SKM-1 (cell line): ENCODE results near the gene TIGAR.

Experiments used
- DNase-seq: peaks from one replicate; lab custom pipeline; 2025; ENCODE audit not compliant: unreplicated experiment; lab: John Stamatoyannopoulos, UW

TIGAR gene

DNA sequence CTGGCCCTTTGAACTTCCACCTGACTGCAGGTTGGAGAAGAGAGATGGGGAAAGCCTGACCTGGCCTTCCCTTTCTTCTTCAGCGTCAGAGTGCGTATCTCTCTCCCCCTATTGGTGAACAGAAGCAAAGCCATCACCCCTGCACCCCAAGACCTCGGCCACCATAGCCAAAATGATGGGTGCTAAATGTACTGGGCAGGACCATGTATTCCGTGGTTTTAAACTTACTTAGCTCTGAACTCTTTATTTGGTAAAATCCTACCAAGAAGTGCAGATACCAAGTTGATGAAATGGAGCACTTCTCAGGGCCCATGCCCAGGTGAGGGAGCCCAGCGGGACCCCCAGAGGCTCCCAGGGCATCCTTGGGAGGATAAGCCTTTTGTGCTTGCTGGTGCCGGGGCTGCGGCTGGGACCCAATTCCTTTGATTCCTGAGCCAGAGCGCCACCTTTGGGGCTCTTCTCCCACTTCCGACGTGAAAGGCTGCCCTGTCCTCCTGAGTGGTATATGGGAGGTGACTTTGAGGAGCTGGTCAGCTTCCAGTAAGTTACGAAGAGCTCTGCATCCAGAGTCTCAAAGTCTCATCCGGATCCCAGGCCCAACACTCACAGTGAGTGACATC, 38.0 kb upstream of the TIGAR start:
- no peak for DNase-seq

DNA sequence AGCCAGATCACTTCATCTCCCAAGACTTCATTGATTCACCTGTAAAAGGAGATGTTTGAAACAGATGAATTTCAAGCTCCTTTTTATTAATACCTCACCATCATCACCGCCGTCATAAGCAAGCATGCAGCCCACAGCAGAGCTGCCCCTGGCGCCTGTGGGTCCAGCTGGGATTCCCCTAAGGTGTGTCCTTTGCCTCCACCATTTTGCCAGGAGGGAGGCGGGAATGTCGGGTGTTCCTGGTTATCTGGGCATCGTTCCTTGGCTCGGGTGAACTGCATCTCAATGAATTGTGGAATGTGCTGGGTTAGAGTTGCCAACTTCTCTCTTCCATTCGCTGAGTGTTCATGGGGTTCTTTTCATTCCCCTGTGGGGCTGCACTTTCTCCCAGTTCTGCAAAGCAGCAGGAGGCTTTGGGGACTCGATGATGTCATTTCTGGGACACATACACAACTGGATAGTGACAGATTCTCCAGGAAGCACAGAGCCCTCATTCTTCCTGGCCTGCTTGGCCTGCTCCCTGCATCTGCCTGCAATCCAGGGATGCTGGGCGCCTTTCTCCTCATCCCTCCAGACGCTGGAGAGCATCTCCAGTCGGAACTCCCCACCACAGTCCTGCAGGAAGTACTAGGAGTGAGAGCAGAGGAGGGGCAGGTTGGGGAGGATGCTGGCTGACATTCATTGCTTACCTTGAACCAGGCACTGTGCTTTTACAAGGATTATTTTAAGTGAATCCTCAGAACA, 37.3 kb upstream of the TIGAR start:
- DNase-seq, result no peak

DNA sequence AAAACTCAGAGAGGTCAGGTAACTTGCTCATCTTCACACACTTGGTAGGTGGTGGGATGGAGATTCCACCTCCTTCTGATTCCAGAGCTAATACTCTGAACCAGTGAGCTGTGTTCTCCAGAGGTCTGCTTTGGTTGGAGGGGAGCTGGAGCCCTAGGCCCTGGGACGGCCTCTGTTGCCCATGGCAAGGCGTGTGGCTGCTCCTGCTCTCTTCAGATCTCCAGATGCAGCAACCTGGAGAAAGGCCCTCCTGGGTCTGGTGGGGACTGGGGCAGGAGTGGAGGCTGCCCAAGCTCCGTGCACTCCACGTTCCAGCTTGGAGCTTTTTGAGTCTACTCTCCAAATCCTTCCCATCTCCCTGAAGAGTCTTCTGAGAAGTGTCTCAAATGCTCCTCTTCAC, 36.7 kb upstream of the TIGAR start:
- no peak for DNase-seq

DNA sequence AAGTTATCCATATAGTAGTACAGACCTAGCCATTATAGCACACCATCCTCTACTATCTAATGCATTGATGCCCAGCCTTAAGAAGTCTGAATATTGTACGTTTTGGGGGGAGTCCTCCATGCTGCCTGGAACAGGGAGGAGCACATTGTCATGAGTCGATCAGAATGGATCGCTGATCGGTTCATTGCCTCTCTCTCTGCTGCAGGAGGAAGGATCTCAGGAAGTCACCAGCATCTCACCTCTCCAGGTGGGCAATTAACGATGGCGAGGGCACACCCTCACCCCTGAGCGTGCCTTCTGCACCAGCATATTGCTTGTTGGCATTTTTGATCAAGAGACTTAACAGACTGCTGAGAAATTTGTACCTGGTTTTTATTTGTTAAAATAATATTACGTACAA, 35.9 kb upstream of the TIGAR start:
- no peak for DNase-seq

DNA sequence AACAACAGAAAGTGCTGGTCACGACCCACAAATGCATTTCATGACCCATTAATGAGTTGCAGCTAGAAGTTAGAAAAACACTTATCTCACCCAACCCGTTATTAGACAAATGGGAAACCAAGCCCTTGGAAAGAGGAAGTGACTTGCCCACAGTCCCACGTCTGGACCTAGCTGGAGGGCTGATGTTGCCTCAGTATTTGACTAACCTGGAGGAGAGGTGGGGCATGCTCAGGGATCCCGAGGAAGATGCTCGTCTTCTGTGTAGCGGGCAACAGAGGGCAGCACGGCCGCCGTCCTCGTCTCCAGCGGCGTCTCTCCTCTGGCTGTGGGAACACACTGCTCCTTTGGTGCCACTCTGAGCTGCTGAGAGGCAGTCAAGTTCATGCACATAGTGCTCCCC, 34.8 kb upstream of the TIGAR start:
- no peak for DNase-seq

DNA sequence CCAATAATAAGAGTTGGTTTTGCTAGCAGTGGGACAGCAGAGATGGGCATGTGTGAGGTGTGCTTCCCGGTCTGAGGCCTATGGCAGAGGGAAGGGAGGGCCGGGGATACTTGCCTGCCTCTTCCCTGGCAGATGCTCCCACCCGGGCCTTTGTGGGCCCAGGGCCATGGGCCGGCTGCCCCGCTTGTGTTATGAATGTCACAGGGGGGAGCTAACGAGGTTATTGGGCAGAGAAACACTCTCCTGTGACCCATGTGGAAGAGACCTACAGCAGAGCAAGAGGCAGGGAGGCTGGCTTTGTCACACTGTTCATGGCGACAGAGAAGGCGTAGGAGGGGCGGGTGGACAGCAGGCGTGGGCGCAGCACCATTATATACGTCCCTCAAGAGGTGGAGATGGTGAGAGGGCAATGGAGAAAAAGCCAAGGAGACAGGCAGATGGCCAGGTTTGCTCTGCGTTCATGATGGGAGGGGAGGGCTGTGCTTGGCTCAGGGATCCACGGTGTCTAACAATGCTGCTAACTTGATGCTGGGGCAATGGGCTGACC, 34.2 kb upstream of the TIGAR start:
- DNase-seq, result no peak

DNA sequence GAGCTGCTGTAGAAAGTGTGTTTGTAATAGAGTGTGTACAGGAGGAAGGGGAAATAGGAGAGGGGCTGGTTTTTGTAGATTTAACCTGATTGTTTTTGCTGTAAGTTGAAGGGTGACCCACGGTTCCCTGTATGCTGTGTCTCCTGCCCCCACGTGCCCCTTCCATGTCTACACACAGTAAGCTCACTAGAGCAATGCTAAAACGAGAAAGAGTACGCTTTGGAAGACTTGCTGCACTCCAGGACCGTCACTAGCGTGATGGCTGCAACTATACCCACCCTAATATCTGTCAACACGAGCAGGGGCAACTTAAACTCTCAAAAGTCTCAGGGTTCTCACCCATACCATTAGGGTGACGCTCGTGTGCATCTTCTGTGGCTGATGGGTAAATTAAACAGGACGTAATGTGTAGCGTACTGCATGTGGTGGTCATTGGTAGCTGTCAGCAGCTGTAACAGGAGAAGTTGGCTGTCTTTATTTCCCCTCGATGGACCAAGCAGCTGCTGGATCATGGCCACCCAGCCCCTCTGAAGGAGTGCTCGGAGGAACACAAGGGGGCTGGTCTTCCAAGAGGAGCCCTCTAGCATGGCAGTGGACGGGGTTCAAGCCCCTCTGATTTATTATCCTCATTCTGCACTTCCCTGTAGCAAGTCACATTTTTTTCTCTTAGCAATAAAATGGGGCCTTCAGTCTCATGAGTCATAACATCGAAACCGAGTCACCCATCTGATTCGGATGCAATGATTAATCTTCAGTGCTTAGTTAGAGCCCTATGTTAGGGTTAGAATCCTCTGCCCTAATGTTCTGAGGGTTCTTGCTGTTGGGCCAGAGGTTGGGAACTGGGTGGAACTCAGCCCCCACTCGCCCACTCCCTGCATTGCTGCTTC, 33.4 kb upstream of the TIGAR start:
- DNase-seq, result no peak

DNA sequence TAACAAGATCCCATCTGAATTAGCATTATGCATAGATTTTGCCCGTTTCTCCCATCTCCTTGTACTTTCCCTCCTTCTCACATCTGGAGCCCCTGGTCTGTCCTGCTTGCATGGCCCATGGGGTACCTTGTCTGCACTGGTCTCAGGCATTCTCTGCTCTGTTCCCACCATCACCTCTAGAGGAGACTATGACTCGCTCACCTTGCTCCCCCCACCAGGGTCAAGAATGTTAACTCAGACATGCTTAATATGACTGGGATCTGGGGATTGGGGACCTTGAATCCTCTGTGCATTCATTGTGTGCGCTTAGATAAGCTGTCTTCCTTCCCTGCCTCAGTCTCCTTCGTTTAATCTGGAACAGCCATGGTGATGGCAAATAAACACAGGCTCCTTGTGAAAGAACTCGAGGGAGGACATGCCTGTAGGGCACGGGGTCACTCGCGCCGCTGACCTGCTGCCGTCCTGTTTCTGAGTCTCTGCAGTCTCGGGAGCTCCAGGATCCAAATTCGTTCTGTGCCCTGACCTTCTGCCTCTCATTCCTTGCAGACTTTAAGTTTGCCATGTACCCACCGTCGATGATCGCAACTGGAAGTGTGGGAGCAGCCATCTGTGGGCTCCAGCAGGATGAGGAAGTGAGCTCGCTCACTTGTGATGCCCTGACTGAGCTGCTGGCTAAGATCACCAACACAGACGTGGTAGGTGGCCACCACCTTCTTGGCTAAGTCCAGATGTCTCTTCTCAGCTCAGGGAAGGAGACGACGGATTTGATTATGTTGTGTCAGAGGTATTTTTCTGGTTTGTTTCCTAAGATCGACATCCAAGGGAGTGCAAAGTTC, 32.5 kb upstream of the TIGAR start:
- no peak for DNase-seq

DNA sequence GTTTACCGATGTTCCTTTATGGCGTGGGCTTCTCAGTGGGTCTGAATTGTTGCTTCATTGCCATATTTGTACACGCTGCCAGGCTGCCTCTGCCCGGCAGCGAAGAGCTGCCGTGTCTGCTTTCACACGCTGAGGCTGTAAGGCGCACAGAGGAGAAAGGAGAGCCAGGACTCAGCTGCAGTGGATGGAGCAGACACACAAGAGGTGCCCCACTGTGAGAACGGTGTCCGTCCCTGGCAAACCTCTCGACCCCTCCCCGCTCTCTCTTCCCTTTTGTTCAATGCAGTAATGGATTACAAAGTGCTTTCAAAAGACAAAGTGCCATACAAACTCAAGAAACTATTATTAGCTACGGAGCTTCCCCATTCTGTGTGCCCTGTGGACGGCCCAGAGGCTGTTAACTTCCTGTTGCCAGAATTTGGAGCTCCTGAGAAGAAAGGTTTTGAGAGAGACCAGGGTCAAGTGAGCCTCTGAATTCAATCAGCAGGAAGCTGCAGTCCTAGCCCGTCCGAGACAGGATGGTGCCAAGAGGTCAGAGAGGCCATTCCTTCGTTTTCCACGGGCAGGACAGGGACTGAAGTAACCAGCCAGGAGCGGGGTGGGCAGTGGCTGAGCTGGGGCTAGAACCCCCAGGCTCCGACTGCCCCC, 31.7 kb upstream of the TIGAR start:
- DNase-seq, result peak; percentile 56

DNA sequence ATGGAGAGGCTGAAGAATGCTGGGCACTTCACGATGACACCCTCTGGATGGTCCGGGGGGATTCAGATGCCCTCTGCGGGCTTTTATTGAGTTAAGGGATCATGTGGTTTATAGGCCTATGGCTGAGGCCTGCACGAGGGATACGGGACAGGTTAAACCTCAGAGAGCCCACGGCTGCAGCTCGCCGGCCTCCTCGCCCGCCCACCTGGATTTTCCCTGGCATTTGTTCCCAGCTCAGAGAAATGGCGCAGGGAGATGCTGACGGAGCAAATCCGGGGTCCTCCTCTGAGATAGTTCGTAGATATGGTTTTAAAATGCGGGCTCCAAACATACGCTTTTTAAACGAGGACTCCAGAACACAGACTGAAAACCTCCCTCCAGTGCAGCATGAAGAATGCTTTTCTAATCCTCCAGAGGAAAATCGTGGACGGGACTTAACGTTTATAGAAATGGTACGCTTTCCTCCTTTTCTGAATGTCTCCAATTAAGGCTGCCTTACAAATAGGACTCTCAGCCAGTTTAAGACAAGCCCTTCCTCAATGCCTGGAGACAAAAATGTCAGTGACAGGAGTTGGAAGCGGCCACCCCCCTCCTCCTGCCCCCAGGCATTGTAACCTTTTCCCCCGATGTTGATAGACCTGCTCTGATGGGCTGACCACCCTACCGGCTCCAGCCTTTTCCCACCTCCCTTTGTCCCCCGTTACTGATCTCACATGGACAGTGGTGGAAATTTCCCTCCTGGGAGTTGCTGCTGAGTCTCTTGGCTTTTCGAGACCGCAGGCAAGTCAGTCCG, 30.8 kb upstream of the TIGAR start:
- DNase-seq, result no peak

DNA sequence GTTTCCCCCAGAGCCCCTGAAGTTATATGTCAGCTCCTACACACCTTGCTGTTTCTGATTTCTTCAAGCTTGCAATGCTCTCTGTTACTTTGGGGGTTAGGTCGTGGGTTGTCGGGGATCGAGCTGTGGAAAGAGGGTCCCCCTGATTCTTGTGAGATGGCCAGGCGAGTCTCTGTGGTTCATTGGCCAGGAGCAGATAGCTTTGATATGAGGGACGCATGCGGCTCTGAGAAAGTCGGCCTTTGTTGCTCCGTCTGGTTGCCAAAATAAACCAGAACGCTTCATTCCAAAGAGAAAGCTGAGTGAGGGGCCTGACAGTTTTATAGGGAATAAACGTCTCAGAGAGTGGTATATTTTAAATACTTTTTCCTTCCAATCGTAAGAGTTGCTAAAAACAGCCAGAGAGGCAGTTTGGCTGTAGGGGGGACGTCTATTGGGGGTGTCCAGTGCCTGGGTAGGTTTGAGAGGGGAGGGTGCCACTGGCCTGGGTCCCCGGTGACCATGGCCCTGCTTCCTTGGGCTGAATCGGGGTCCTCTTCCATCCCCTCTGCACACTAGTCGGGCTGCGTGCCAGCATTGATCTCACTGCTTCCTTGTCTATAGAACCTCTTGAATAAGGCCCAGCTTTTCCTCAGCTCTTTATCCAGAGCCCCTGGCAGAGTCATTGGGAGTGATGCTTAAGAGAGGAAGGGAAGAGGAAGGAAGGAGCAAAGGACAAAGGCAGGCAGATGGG, 28.5 kb upstream of the TIGAR start:
- no peak for DNase-seq

DNA sequence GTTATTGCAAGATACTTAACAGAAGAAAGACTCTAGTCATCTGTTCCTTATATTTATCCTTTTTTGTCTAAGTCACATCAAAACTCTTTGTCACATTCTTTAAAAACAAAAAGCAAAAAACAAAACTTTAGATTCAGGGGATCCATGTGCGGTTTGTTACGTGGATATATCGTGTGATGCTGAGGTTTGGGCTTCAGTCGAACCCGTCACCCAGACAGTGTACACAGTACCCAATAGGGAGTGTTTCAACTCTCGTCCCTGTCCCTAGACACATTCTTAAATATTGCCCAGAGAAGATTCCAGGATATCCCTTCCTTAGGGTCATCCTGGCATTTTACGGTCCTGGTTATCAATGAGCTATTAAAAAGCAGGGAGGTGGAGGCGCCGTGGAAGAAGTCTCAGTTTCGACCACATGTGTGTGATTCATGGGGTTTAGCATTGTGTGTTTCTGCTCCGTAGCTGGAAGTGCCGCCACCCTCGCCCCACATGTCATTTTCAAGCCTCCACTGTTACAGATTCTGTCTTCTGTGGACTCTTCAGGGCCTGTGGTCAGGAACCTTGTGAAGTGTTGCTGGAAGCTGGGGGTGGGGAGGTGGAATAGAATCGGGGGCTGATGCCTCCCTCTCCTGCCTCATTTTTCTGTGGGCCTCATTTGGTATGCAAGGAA, 27.6 kb upstream of the TIGAR start:
- no peak for DNase-seq

DNA sequence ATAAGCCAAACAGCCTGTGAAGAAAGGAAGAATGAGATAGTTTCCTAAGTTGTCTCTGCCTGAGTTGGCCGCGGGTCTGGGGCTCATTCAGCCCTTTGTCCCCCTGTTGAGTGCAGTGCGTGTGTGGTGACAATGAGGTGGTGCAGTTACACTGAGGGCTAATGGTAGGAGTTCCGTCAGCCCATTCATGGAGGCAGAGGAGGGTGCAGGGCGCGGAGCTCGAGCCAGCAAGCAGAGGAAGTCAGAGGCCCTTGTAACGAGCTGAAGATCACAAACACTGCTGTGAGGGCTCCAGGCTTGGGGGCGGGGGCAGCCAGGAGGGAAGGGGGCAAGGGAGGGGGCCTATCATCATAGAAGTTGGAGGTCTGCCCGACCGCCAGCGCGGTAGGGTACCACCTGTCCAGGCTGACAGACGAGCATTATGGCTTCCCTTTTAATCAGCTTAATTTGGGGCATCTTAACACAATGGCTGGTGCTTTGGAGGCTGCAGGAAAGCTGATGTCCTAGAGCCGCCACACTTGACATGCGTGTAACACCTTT, 27.0 kb upstream of the TIGAR start:
- no peak for DNase-seq

DNA sequence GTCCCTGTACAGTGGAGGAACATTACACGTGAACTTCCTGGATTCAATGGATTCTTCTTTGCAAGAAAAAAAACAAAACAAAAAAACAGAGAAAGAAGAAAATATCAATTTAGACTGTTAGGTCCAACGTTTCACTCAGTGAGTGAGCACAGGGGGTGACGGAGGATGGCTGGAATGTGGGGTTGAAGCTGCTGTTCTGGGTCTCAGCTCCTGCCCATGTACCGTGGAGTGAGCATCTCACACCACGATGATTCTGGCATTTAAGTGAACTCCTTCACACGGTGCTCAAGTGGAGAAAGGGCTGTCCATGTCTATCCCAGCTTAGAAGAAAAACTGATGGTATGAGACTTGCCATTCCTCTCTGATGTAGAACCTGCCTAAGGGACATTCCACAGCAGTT, 24.3 kb upstream of the TIGAR start:
- DNase-seq, result no peak

DNA sequence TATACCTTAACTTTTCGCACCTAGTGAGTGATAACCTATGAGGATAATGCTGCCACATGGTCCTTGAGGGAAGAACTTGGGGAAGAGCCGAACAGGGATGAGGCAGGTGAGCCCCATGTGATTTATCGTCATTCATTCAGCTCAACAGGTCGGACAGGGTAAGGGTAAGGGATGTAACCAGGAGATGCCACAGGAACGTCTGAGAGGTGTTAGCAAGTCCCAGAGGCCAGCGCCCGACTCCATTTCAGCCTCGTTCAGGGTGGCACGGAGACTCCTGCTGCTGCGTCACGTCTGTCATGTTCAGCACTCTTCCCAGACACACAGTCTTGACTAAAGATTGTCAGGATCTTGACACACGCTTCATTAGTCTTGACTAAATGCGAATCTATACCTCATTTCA, 23.4 kb upstream of the TIGAR start:
- no peak for DNase-seq

DNA sequence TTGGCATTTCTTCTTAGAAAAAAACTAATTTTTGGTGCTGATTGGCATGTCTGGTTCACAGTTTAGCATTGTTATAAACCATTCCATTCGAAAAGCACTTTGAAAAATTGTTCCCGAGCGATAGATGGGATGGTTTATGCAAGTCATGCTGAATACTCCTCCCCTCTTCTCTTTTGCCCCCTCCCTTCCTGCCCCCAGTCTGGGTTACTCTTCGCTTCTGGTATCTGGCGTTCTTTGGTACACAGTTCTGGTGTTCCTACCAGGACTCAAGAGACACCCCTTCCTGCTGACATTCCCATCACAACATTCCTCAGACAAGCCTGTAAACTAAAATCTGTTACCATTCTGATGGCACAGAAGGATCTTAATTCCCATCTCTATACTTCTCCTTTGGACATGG, 20.1 kb upstream of the TIGAR start:
- DNase-seq, result no peak

DNA sequence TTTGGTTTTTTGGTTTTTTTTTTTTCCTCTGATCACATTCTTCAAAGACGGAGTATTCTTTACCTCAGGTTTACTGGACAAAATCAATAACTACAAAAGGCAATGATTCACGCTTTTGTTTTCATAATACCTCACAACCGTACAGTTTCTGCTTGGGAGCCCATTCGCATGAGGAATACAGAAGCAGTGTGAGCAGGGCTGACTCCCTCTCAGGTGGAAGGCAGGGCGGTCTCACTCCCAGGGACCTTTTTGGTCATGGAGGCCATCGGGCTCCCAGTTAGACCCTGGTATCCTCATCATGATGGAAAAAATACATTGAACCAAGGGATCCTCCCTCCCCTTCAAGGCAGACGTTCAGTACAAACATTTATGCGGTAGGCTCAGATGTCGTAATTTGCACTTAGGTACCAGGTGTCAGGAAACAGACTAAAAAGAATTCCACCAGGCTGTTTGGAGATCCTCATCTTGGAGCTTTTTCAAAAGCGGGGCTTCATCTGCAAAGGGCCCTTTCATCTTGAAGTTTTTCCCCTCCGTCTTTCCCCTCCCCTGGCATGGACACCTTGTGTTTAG, 19.0 kb upstream of the TIGAR start:
- DNase-seq, result no peak

DNA sequence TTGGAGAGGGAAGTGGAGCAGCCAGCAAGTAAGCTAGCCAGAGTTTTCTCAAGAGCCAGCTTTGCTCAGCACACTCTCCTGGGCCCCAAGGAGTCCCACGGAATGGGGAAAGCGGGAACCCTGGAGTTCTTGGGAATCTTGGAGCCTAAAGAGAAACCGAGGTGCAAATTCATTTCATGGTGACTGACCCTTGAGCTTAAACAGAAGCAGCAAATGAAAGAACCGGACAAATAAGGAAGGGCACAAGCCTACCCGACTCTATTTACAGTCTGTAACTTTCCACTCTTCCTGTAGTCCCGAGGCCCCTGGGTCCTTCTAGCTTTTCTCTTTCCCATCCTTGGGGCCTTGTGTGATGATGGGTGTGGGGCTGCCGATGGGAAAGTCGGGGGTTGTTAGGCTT, 18.1 kb upstream of the TIGAR start:
- no peak for DNase-seq
